Activated CD8-positive, alpha-beta memory T cell treated with anti-CD3 and anti-CD28 coated beads for 48 hours (primary cell): ENCODE measurements around the gene NDUFA7.
"Not testable (repeated sequence)": the region's sequence is repeated elsewhere in the genome, so short reads cannot be mapped to it uniquely, and the experiment has no call there.

Source experiments
- DNase-seq, 3 experiments: peaks; one replicate each; pipeline ENCODE4 v3.0.0-alpha.2; 2020; ENCODE audit warnings: low read depth in 2 of 3, low spot score in 2 of 3

NDUFA7 gene

DNA sequence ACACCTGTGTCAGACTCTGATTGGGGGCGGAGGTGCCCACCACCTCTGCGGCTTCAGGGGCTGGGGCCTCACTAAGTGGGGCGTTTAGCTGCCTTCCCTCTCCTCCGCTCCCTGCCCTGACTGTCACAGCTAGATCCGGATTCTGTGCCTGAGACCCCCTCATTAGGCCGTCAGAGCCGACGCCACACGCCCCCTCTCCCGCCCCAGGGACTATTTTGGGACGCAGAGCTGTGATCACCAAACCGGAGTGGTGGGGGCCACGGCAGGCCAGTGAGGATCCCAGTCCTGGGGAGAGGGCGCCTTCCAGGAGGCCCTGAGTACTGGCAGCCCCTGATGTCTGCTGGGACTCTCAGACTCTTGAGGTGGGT is 21.1 kb upstream of the NDUFA7 start:
- DNase-seq = no peak

DNA sequence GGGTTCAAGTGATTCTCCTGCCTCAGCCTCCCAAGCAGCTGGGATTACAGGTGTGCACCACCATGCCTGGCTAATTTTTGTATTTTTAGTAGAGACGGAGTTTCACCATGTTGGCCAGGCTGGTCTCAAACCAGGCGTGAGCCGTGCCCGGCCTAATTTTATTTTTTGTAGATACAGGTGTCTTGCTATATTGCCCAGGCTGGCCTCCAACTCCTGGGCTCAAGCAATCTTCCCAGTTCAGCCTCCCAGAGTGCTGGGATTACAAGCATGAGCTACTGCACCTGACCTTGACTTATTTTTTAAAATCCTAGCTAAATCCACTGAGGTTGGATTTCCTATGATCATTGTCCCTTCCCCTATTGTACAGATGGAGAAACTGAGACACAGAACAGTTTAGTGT is 20.3 kb upstream of the NDUFA7 start:
- DNase-seq = not testable (repeated sequence)

DNA sequence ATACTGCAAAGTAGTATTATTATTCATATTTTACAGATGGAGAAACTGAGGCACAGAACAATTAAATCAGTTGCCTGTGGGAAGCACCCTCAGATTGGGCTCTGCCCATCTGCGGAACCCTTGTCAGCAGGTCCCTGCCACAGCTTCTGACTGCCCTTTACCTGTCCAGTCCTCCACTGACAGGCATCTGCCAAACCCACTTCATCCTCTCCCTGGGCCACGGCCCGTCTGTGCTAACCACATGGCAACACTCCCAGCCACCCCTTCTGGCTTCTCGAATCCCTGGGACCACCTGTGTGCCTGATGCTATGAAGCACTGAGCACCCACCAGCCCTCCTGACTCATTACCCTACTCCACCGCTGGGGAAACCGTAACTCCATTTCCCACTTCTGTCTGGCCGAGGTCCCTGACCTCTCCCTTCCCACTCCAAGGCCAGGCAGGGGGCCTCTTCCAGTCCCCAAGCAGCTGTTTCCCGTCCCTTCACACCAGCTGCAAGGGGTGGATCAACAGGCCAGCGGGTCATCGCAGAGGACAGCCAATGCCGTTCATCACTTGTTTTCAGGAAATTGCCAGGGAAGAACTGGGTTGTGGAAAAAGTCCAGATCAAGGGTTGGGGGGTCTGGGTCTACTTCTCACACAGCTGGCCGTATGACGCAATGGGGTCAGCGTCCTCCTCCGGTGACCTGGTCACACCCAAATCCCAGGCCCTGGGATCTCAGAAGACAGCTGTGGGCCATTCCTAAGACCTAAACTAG is 19.3 kb upstream of the NDUFA7 start:
- DNase-seq = no peak

DNA sequence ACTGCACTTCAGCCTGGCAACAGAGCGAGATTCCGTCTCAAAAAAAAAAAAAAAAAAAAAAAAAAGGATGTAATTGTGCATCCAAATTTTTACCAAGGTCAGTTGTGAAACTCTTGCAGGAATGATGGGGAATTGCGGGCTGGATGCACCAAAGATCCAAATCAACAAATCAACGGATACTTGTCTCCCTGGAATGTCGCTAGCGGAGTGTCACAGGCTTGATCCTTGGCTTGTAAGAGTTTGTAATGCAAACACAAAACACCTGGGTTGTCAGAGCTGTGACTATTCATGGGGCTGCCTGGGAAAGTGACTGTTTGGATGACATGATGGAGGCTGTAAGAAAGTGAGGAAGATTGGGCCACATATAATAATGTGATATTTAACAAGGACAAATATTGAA is 17.7 kb upstream of the NDUFA7 start:
- no peak for DNase-seq

DNA sequence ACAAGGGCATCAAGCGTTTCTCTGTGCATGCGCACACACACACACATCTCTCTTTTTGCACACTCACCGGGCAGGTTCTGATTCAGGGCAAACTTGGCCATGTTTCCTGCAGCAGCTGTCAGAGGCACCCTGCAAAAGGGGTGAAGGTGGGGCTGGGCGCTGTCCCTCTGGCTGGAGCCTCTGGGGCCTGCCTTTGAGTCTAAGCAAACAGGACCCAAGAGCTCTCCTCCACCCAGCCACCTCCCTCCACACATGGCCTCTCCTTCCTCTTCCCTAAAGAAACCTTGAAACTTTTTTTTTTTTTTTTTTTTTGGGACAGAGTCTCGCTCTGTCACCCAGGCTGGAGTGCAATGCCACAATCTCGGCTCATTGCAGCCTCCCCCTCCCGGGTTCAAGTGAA is 16.6 kb upstream of the NDUFA7 start:
- DNase-seq = no peak

DNA sequence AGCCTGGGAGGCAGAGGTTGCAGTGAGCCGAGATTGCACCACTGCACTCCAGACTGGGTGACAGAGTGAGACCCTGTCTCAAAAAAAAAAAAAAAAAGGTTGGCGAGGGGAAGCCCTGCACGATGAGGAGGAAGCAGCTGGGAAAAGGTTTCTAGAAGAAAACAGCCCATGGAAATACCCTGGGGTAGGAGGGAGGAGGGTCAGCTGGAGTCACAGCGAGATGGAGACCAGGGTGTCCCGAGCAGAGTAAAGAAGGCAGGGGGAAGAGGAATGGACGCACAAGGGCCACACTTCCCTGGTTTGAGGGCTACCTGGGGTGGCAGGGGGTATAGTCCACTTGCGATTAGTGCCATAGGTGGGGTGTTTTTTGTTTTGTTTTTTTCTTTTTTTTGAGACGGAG is 15.5 kb upstream of the NDUFA7 start:
- no peak for DNase-seq

DNA sequence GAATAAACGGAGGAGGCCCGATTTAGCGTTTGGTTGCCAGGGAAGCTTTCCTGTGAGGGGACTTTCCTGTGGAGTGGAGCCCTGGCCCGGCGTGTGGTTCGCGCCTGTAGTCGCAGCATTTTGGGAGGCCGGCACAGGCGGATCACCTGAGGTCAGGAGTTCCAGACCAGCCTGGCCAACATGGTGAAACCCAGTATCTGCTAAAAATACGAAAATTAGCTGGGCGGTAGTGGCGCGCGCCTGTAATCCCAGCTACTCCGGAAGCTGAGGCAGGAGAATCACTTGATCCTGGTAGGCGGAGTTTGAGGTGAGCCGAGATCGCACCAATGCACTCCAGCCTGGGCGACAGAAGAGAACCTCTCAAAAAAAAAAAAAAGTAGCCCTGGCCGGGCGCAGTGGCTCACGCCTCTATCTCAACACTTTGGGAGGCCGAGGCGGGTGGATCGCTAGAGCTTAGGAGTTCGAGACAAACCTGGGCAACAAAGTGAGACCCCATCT is 14.9 kb upstream of the NDUFA7 start:
- DNase-seq = no peak

DNA sequence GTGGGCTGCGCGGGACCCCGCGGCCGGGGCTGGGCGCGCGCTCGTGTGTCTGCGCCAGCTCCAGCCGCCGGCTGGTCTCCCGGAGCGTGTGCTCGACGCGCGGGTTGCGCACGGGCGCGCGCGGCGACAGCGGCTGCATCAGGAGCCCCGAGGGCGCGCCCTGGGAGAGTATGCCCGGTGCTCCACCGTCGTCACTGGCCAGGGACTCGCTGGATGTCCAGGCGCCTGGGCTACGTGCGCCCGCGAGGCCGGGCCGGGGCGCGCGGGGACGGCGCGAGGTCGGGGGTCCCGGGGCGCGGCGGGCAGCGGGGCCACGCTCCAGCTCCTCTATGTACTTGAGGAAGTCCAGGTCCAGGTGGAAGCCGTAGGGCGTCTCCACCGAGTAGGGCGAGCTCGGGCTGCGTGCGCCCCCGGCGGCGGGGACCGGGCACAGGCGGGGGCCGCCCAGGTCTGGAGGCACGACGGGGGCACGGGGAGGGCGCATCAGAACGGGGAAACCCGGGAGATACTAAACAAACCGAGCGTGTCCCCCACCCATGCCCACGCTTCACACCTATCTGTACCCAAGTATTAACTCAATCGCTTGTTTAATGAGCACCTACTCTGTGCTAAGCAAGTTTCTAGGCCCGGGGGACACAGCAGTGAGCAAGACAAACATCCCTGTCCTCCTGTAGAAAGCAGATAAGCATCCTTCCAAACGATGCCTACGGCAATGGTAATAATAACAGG is 14.3 kb upstream of the NDUFA7 start:
- peak in 1 of 3 experiments; percentile 15 for DNase-seq

GRCh38 chr19:8334458-8335342 is 13.5 kb upstream of the NDUFA7 start:
- DNase-seq = peak in 1 of 3 experiments; percentile 15

DNA sequence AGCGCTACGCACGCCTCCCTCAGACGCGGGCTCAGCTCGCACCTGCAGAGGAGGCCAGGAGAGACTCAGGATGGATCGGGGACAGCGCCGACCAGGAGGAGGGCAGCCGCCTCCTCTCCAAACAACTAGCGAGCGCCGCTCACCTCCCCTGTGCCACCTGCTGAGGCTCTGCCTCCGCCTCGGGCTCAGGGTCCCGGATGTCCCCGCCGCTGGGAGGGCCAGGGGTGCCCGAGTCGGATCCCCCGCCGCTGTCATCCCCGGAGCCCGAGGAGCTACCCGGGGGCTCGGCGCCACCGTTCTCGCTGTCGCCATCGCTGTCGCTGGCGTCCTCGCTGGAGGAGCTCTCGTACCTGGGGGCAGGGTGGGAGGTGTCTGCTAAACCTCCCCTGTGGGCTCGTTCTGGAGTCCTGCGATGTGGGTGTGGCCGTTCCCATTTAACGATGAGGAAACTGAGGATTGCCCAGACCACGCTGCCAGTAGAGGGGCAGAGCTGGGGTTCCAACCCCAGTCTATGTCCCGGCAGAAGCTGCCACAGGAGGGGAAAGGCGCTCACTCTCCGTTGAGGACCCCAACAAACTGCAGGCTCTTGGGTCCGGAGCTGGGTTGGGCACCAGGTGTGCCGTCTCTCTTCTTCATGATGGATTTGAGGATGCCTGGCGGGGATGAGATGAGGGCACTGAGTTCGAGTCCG is 12.7 kb upstream of the NDUFA7 start:
- DNase-seq = no peak

GRCh38 chr19:8332976-8333766 is 12.0 kb upstream of the NDUFA7 start:
- no peak for DNase-seq

- DNase-seq = no peak
Observed at GRCh38 chr19:8331263-8331845, 10.2 kb upstream of the NDUFA7 start.

GRCh38 chr19:8329996-8330395 is 8.8 kb upstream of the NDUFA7 start:
- DNase-seq = no peak

DNA sequence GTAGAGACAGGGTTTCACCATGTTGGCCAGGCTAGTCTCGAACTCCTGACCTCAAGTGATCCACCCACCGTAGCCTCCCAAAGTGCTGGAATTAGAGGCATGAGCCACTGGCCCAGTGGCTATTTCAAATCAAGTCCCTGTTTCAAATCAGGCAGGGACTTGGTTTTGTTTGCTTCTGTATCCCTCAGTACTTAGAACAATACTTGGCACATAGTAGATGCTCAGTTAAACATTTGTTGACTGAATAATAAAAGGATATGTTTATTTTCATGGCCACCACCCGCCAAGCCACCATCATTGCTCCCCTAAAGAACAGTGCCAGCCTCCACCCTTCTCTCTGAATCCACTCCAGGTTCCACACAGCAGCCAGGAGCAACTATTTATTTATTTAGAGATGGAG is 4.3 kb upstream of the NDUFA7 start:
- no peak for DNase-seq

DNA sequence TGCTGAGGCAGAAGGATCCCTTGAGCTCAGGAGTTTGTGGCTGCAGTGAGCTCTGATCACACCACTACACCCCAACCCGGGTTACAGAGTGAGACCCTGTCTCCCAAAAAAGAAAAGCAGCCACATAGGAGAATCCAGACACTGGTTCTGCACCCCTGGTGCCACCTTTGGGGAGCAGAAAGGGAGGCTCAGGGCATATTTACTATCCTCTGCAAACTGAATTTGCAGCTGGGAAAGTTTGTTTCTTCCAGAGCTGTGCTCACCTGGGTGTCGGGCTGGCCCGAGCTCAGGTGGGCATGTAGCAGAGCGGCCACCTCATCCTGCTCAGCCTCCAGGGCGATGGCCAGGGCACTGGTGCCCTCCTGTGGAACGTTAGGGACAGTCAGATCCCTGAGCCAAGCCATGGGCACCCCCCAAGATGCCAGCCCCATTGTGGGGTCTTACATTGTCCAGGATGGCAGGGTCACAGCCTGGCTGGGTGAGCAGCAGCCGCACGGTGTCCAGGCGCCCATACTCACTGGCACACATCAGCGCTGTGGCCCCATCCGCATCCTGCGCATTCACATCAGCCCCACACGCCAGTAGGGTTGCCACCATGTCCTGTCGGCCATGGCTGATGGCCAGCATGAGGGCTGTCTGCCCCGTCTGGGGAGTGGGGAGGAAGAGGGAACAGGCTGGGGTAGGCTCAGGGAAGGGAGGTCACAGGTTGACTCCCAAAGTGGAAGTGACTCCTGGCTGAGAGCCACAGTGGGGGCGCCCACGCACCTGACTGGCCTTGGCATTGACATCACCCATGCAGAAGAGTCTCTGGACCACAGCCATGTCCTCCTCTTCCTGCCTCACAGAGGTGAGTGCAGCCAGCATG is 3.2 kb upstream of the NDUFA7 start:
- no peak for DNase-seq

DNA sequence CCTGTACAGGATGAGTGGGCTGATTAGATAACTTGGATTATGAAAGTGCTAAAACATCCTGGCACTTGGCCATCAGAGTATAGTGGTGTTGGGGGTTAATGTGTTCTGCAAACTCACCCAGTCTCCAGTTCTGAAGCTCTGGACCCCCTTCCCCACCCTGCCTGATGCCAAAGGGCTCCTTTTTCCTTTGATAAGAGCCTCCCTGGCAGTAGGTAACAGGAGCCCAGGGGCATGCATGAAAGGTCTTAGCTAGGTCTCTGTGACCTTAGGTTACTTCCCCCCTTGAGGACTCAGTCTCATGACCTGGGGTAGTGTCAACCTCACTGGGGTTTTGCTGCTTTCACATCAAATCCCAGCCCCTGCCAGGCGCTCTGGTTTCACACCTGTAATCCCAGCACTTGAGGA is 2.6 kb upstream of the NDUFA7 start:
- no peak for DNase-seq

DNA sequence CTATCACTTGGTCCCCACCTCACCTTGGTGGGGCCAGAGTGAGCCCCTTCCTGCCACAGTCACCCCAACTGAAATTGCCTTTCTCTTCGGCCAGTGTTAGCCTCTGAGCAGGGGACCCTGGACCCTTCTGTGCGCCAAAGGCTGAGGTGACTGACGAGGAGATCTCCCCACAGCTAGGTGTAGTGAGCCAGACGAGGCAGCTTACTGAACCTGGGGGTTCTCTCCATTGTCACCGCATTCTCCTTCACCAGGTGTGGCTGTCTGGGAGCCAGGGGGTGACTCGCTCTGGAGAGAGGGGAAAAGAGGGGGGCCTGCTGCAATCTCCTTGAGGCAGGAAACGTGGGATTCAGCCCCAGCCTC is 1.4 kb upstream of the NDUFA7 start:
- DNase-seq = no peak

GRCh38 chr19:8321986-8322637 is 937 bp upstream of the NDUFA7 start:
- no peak for DNase-seq
